Osteoblast (primary cell): ENCODE data around the gene PIP4P1. TPM values are rescaled to one million over a fixed set of nuclear protein-coding genes. Genes with fewer than 3 reads are reported as not detected.

Experiments
- DNase-seq: peaks from one replicate; pipeline ENCODE4 v3.0.0; 2011; ENCODE audit warnings: low spot score, mixed read lengths; ENCODE audit not compliant: insufficient read length; ENCODE audit errors: missing footprints
- H2AFZ ChIP-seq: 2 replicates; pipeline ENCODE4 v1.6.0; 2011; ENCODE audit warnings: mild to moderate bottlenecking, low read length
- H3K27ac ChIP-seq: 2 replicates; pipeline ENCODE4 v1.5.1; 2011; ENCODE audit warnings: mild to moderate bottlenecking, low read depth, low read length, moderate library complexity
- H3K27me3 ChIP-seq: 2 replicates; pipeline ENCODE4 v1.6.0; 2012; ENCODE audit warnings: mild to moderate bottlenecking, control low read depth, inconsistent platforms, low read length, moderate library complexity; ENCODE audit not compliant: insufficient read depth
- H3K36me3 ChIP-seq: 2 replicates; pipeline ENCODE4 v1.5.1; 2011; ENCODE audit warnings: mild to moderate bottlenecking, low read length, control low read depth, moderate library complexity; ENCODE audit not compliant: insufficient read depth
- H3K4me1 ChIP-seq: 2 replicates; pipeline ENCODE4 v1.5.1; 2011; ENCODE audit warnings: mild to moderate bottlenecking, low read length, control low read depth, moderate library complexity; ENCODE audit not compliant: insufficient read depth
- H3K4me2 ChIP-seq: 2 replicates; pipeline ENCODE4 v1.6.0; 2011; ENCODE audit warnings: mild to moderate bottlenecking, low read length; ENCODE audit not compliant: insufficient read depth
- H3K4me3 ChIP-seq: fragments of 200-600 bp; sonication (generic); 3 replicates; pipeline ENCODE4 v1.5.1; 2012; ENCODE audit warnings: mild to moderate bottlenecking, low read length, inconsistent platforms; ENCODE audit not compliant: insufficient read depth
- H3K79me2 ChIP-seq: 2 replicates; pipeline ENCODE4 v1.6.0; 2012; ENCODE audit warnings: mild to moderate bottlenecking, low read length, control low read depth, inconsistent platforms; ENCODE audit not compliant: insufficient read depth
- H3K9me3 ChIP-seq: 2 replicates; pipeline ENCODE4 v1.5.1; 2011; ENCODE audit warnings: low read depth, low read length, control low read depth
- H4K20me1 ChIP-seq: 2 replicates; pipeline ENCODE4 v1.6.0; 2012; ENCODE audit warnings: mild to moderate bottlenecking, low read length, control low read depth; ENCODE audit not compliant: insufficient read depth
- CTCF ChIP-seq: IDR thresholded peaks from 2 replicates; pipeline ENCODE4 v1.5.1; 2011; ENCODE audit warnings: mild to moderate bottlenecking, low read depth, low read length, moderate library complexity; ENCODE audit errors: extremely low read depth
- total RNA-seq: library from RNA; depleted of rRNA; stranded (reverse); fragments of >200 nt; gene quantifications from 2 replicates; pipeline ENCODE4 v1.2.3, GENCODE V29; 2012

Gene PIP4P1
- total RNA-seq, 1 donor = 46.3 TPM

DNA sequence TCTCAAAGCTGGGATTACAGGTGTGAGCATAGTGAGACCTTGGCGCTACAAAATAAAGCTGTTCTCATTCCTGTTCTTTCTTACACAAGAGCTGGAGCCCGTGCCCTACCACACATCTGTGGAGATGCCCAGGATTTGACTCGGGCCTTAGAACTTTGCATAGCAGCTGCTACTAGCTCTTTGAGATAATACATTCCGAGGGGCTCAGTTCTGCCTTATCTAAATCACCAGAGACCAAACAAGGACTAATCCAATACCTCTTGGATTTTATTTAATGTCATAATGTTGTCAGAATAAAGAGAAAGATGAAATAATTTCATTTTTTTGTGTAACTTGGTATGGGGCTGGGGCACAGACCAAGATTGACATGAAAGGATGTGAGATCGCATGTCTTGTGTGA is 15.5 kb upstream of the PIP4P1 start:
- H2AFZ ChIP-seq = no peak overlapping the region
- no peaks in the 10 kb centered on the region for H3K9me3 ChIP-seq
- H3K4me1 ChIP-seq = peaks cover 16% of the 10 kb centered on the region
- H3K36me3 ChIP-seq = peaks cover 63% of the 10 kb centered on the region
- no peak overlapping the region for H3K4me3 ChIP-seq
- DNase-seq = no peak
- peak overlapping the region; percentile 13 for H3K27ac ChIP-seq
- H3K27me3 ChIP-seq = no peaks in the 10 kb centered on the region
- TF ChIP-seq CTCF = no peak
- no peak overlapping the region for H3K4me2 ChIP-seq
- peaks cover 28% of the 10 kb centered on the region for H3K79me2 ChIP-seq
- H4K20me1 ChIP-seq = no peaks in the 10 kb centered on the region

- Histone ChIP-seq H3K9me3 (no peaks in the 10 kb centered on the region), H3K4me3 (no peak overlapping the region), H2AFZ (no peak overlapping the region), H3K27me3 (no peaks in the 10 kb centered on the region), H3K36me3 (peaks cover 49% of the 10 kb centered on the region), H3K27ac (no peak overlapping the region), H3K79me2 (peaks cover 51% of the 10 kb centered on the region), H3K4me2 (no peak overlapping the region), H4K20me1 (peaks cover 3% of the 10 kb centered on the region), H3K4me1 (peaks cover 21% of the 10 kb centered on the region)
- DNase-seq = no peak
- TF ChIP-seq CTCF = no peak
These were observed 11.4 kb upstream of the PIP4P1 start for GRCh38 chr14:20472536-20473169.

- peaks cover 11% of the 10 kb centered on the region for H3K27me3 ChIP-seq
- peaks cover 32% of the 10 kb centered on the region for H3K36me3 ChIP-seq
- peak overlapping the region; percentile 87 for H3K4me3 ChIP-seq
- no peaks in the 10 kb centered on the region for H3K9me3 ChIP-seq
- H2AFZ ChIP-seq = peak overlapping the region; percentile 78
- DNase-seq = no peak
- peak overlapping the region; percentile 87 for H3K27ac ChIP-seq
- peaks cover 51% of the 10 kb centered on the region for H3K79me2 ChIP-seq
- peaks cover 10% of the 10 kb centered on the region for H3K4me1 ChIP-seq
- H3K4me2 ChIP-seq = peak overlapping the region; percentile 87
- peaks cover 3% of the 10 kb centered on the region for H4K20me1 ChIP-seq
- TF ChIP-seq CTCF = no peak
These were observed 9.3 kb upstream of the PIP4P1 start for GRCh38 chr14:20470603-20470901.

- peak overlapping the region; percentile 78 for H2AFZ ChIP-seq
- H3K4me3 ChIP-seq = peak overlapping the region; percentile 87
- peak overlapping the region; percentile 87 for H3K4me2 ChIP-seq
- peaks cover 3% of the 10 kb centered on the region for H4K20me1 ChIP-seq
- H3K27ac ChIP-seq = peak overlapping the region; percentile 87
- no peaks in the 10 kb centered on the region for H3K9me3 ChIP-seq
- TF ChIP-seq CTCF = no peak
- peaks cover 10% of the 10 kb centered on the region for H3K4me1 ChIP-seq
- peak; percentile 85 for DNase-seq
- H3K27me3 ChIP-seq = peaks cover 11% of the 10 kb centered on the region
- H3K36me3 ChIP-seq = peaks cover 27% of the 10 kb centered on the region
- peaks cover 49% of the 10 kb centered on the region for H3K79me2 ChIP-seq
These were observed 8.8 kb upstream of the PIP4P1 start for GRCh38 chr14:20469890-20470602.
